Adrenal gland (tissue), 5 donors: Measurements from ENCODE around the gene ZBED5.

Experiments
- POLR2A ChIP-seq, 2 donors: fragments of 450-650 bp; IDR thresholded peaks; one replicate each; pipeline ENCODE4 v1.6.1; 2017; ENCODE audit warnings: antibody characterized with exemption in 2 of 2, mild to moderate bottlenecking in 2 of 2, moderate library complexity in 1 of 2
- TF ChIP-seq, protein P1 (sequence below), 6 experiments: fragments of 450-650 bp in 4 of 6; fragments of 200-600 bp in 2 of 6; sonication (generic) in 1 of 6; IDR thresholded peaks; 1 replicate in 5 of 6; 2 replicates in 1 of 6; pipeline versions ENCODE4 v1.5.1 to v1.8.0; 2016 to 2021; ENCODE audit warnings: antibody characterized with exemption in 6 of 6, mild to moderate bottlenecking in 2 of 6, moderate library complexity in 1 of 6
- donor health status: DM: no; HTN: no; CAD: no.

DNA sequence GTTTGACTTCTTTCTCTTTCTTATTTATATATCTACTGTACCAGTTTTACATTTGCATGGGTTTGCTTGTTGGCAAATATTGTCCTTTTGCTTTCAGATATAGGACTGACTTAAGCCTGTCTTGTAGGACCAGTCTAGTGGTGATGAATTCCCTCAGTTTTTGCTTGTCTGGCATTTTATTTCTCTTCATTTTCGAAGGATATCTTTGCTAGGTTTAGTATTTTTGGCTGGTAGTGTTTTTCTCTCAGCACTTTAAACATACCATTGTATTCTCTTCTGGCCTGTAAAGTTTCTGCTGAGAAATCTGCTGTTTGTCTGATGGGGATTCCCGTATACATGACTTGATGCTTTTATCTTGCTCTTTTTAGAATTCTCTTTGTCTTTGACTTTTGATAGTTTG, 14.2 kb upstream of the ZBED5 start:
- TF ChIP-seq, protein P1, sequence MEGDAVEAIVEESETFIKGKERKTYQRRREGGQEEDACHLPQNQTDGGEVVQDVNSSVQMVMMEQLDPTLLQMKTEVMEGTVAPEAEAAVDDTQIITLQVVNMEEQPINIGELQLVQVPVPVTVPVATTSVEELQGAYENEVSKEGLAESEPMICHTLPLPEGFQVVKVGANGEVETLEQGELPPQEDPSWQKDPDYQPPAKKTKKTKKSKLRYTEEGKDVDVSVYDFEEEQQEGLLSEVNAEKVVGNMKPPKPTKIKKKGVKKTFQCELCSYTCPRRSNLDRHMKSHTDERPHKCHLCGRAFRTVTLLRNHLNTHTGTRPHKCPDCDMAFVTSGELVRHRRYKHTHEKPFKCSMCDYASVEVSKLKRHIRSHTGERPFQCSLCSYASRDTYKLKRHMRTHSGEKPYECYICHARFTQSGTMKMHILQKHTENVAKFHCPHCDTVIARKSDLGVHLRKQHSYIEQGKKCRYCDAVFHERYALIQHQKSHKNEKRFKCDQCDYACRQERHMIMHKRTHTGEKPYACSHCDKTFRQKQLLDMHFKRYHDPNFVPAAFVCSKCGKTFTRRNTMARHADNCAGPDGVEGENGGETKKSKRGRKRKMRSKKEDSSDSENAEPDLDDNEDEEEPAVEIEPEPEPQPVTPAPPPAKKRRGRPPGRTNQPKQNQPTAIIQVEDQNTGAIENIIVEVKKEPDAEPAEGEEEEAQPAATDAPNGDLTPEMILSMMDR (IDR thresholded peaks at IDR 0.05): no peak
- TF ChIP-seq POLR2A (IDR thresholded peaks at IDR 0.05): no peak
